Astrocyte (in vitro differentiated cells and primary cell): ENCODE results near the gene PSEN2.

ENCODE experiments used
- EZH2 ChIP-seq: IDR thresholded peaks from 2 replicates; pipeline ENCODE4 v1.6.1; 2012; ENCODE audit warnings: mild to moderate bottlenecking, low read length, inconsistent platforms; ENCODE audit not compliant: insufficient read depth
- TF ChIP-seq, protein P1 (sequence below): IDR thresholded peaks from 2 replicates; pipeline ENCODE4 v1.5.1; 2011; ENCODE audit warnings: low read depth, mild to moderate bottlenecking, inconsistent platforms, low read length, moderate library complexity; ENCODE audit not compliant: insufficient read depth

DNA sequence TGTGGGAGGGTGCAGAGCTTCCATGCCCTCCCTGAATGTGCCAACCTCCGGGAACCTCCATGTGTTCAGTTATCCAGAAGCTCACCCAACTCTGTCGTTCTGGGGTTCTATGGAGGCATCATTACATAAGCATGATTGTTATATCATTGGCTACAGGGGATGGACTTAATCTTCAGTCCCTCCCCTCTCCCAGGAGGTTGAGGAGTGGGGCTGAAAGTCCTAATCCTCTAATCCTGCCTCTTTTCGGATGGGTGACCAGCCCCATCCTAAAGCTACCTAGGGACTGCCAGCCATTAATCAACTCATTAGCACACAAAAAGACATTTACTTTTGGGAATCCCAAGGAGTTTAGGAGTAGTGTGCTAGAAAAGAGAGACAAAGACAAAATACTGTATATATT is 32.0 kb upstream of the PSEN2 start:
- TF ChIP-seq, protein P1, sequence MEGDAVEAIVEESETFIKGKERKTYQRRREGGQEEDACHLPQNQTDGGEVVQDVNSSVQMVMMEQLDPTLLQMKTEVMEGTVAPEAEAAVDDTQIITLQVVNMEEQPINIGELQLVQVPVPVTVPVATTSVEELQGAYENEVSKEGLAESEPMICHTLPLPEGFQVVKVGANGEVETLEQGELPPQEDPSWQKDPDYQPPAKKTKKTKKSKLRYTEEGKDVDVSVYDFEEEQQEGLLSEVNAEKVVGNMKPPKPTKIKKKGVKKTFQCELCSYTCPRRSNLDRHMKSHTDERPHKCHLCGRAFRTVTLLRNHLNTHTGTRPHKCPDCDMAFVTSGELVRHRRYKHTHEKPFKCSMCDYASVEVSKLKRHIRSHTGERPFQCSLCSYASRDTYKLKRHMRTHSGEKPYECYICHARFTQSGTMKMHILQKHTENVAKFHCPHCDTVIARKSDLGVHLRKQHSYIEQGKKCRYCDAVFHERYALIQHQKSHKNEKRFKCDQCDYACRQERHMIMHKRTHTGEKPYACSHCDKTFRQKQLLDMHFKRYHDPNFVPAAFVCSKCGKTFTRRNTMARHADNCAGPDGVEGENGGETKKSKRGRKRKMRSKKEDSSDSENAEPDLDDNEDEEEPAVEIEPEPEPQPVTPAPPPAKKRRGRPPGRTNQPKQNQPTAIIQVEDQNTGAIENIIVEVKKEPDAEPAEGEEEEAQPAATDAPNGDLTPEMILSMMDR = no peak
- TF ChIP-seq EZH2 = no peak
